ENCODE data around the gene PCBP4.
"Not testable (repeated sequence)": the region's sequence is repeated elsewhere in the genome, so short reads cannot be mapped to it uniquely, and the experiment has no call there.

The PCBP4 gene

GRCh38 chr3:51997935-51998596, 30.8 kb upstream of the PCBP4 start:
- no peak overlapping the region for H2AFZ ChIP-seq (ENCODE audit: low read depth)
- no peak overlapping the region for H3K4me3 ChIP-seq (IDR thresholded peaks at IDR 0.05; ENCODE audit: insufficient read depth, low read depth, low read length)
- TF ChIP-seq CTCF (conservative IDR thresholded peaks at IDR 0.05; ENCODE audit: low read depth, low read length), result no peak
- H3K27me3 ChIP-seq (ENCODE audit: insufficient read depth, low read depth), result no peaks in the 10 kb centered on the region
- H3K4me2 ChIP-seq, result no peak overlapping the region
- H3K27ac ChIP-seq, result no peak overlapping the region
- peaks cover 3% of the 10 kb centered on the region; the same call in 1 of the 2 replicates for H3K36me3 ChIP-seq (ENCODE audit: insufficient read depth)
- H3K9ac ChIP-seq, result no peak overlapping the region
- peaks cover 14% of the 10 kb centered on the region for H3K79me2 ChIP-seq (ENCODE audit: insufficient read depth, low read depth)
- peaks cover 9% of the 10 kb centered on the region for H3K4me1 ChIP-seq (ENCODE audit: low read depth, poor library complexity, severe bottlenecking)
- H4K20me1 ChIP-seq (ENCODE audit: insufficient read depth), result no peaks in the 10 kb centered on the region

GRCh38 chr3:51997172-51997571, 29.9 kb upstream of the PCBP4 start:
- peaks cover 9% of the 10 kb centered on the region for H3K4me1 ChIP-seq (ENCODE audit: low read depth, poor library complexity, severe bottlenecking)
- H3K4me3 ChIP-seq (IDR thresholded peaks at IDR 0.05; ENCODE audit: insufficient read depth, low read depth, low read length), result no peak overlapping the region
- no peak overlapping the region for H3K27ac ChIP-seq
- H4K20me1 ChIP-seq (ENCODE audit: insufficient read depth), result no peaks in the 10 kb centered on the region
- H3K36me3 ChIP-seq (ENCODE audit: insufficient read depth), result peaks cover 3% of the 10 kb centered on the region; the same call in 1 of the 2 replicates
- no peak overlapping the region for H2AFZ ChIP-seq (ENCODE audit: low read depth)
- TF ChIP-seq CTCF (conservative IDR thresholded peaks at IDR 0.05; ENCODE audit: low read depth, low read length), result no peak
- peaks cover 14% of the 10 kb centered on the region for H3K79me2 ChIP-seq (ENCODE audit: insufficient read depth, low read depth)
- no peaks in the 10 kb centered on the region for H3K27me3 ChIP-seq (ENCODE audit: insufficient read depth, low read depth)
- no peak overlapping the region for H3K4me2 ChIP-seq
- no peak overlapping the region for H3K9ac ChIP-seq

GRCh38 chr3:51995346-51996163, 28.3 kb upstream of the PCBP4 start, which contains the start of gene RPL29:
RPL29 (minus strand) TSS chr3:51995895; CDS start chr3:51995461, 434 bp downstream.
- H3K4me1 ChIP-seq (ENCODE audit: low read depth, poor library complexity, severe bottlenecking), result peaks cover 9% of the 10 kb centered on the region
- H3K9ac ChIP-seq, result peak within 1 kb of the TSS; percentile 94
- TF ChIP-seq CTCF (conservative IDR thresholded peaks at IDR 0.05; ENCODE audit: low read depth, low read length), result no peak
- H3K36me3 ChIP-seq (ENCODE audit: insufficient read depth), result peaks cover 3% of the 10 kb centered on the region; the same call in 1 of the 2 replicates
- H3K27ac ChIP-seq, result peak within 1 kb of the TSS; percentile 85
- peaks cover 14% of the 10 kb centered on the region for H3K79me2 ChIP-seq (ENCODE audit: insufficient read depth, low read depth)
- H3K27me3 ChIP-seq (ENCODE audit: insufficient read depth, low read depth), result no peaks in the 10 kb centered on the region
- H3K4me2 ChIP-seq, result peak within 1 kb of the TSS; percentile 79
- no peaks in the 10 kb centered on the region for H4K20me1 ChIP-seq (ENCODE audit: insufficient read depth)
- peak within 1 kb of the TSS; percentile 84 for H3K4me3 ChIP-seq (IDR thresholded peaks at IDR 0.05; ENCODE audit: insufficient read depth, low read depth, low read length)
- peak within 1 kb of the TSS; percentile 30; the same call in 1 of the 2 replicates for H2AFZ ChIP-seq (ENCODE audit: low read depth)

GRCh38 chr3:51994530-51994929, 27.3 kb upstream of the PCBP4 start:
- Histone ChIP-seq H2AFZ (ENCODE audit: low read depth) (no peak overlapping the region), H4K20me1 (ENCODE audit: insufficient read depth) (no peaks in the 10 kb centered on the region), H3K4me1 (ENCODE audit: low read depth, poor library complexity, severe bottlenecking) (peaks cover 9% of the 10 kb centered on the region), H3K36me3 (ENCODE audit: insufficient read depth) (peaks cover 3% of the 10 kb centered on the region; the same call in 1 of the 2 replicates), H3K4me2 (peak overlapping the region; percentile 79), H3K4me3 (IDR thresholded peaks at IDR 0.05; ENCODE audit: insufficient read depth, low read depth, low read length) (no peak overlapping the region), H3K27me3 (ENCODE audit: insufficient read depth, low read depth) (no peaks in the 10 kb centered on the region), H3K9ac (peak overlapping the region; percentile 94), H3K79me2 (ENCODE audit: insufficient read depth, low read depth) (peaks cover 14% of the 10 kb centered on the region), H3K27ac (peak overlapping the region; percentile 85)
- no peak for TF ChIP-seq CTCF (conservative IDR thresholded peaks at IDR 0.05; ENCODE audit: low read depth, low read length)

GRCh38 chr3:51993657-51994056, 26.4 kb upstream of the PCBP4 start:
- H3K4me3 ChIP-seq (IDR thresholded peaks at IDR 0.05; ENCODE audit: insufficient read depth, low read depth, low read length); H3K4me1 ChIP-seq (ENCODE audit: low read depth, poor library complexity, severe bottlenecking); H3K9ac ChIP-seq; H3K27me3 ChIP-seq (ENCODE audit: insufficient read depth, low read depth); H4K20me1 ChIP-seq (ENCODE audit: insufficient read depth); H3K36me3 ChIP-seq (ENCODE audit: insufficient read depth); H3K27ac ChIP-seq; H3K4me2 ChIP-seq; H2AFZ ChIP-seq (ENCODE audit: low read depth): not testable (repeated sequence)
- H3K79me2 ChIP-seq (ENCODE audit: insufficient read depth, low read depth), result peaks cover 14% of the 10 kb centered on the region
